AG04449 (cell line): Measurements from ENCODE around the gene SLC44A5.

Source experiments
- CTCF ChIA-PET: fragments of 350-600 bp; formaldehyde crosslinking; extraction: SDS; loops from one replicate; lab custom pipeline; 2021; ENCODE audit warnings: antibody characterized with exemption; lab: Yijun Ruan, JAX
- POLR2A ChIA-PET: fragments of 400-600, 350-600 bp; formaldehyde crosslinking; extraction: SDS; loops from one replicate; lab custom pipeline; 2020; ENCODE audit warnings: antibody characterized with exemption, inconsistent platforms; lab: Yijun Ruan, JAX
- DNase-seq: peaks from one replicate; pipeline ENCODE4 v3.0.0-alpha.2; 2010; ENCODE audit warnings: low read depth, low spot score
- H3K4me3 ChIP-seq: 2 replicates; pipeline ENCODE4 v1.5.1; 2011; ENCODE audit warnings: low read depth, mild to moderate bottlenecking, control low read depth, low read length
- CTCF ChIP-seq: IDR thresholded peaks from one replicate; pipeline ENCODE4 v1.5.1; 2011; ENCODE audit warnings: mild to moderate bottlenecking, moderate library complexity, low read length, control low read depth, inconsistent platforms; ENCODE audit not compliant: insufficient read depth; ENCODE audit errors: missing control alignments

Gene SLC44A5

GRCh38 chr1:75330624-75331023 lies 280.3 kb downstream of the SLC44A5 start:
- no peak overlapping the region for H3K4me3 ChIP-seq
- no peak for TF ChIP-seq CTCF
- ChIA-PET POLR2A (no interaction called here), CTCF (no interaction called here)
- DNase-seq: no peak

- H3K4me3 ChIP-seq: no peak overlapping the region
- ChIA-PET POLR2A (no interaction called here), CTCF (no interaction called here)
- no peak for DNase-seq
- no peak for TF ChIP-seq CTCF
Observed at GRCh38 chr1:75328691-75329090, 282.2 kb downstream of the SLC44A5 start.

GRCh38 chr1:75327395-75327794 lies 283.5 kb downstream of the SLC44A5 start:
- no peak for DNase-seq
- ChIA-PET POLR2A (no interaction called here), CTCF (no interaction called here)
- no peak overlapping the region for H3K4me3 ChIP-seq
- no peak for TF ChIP-seq CTCF

DNA sequence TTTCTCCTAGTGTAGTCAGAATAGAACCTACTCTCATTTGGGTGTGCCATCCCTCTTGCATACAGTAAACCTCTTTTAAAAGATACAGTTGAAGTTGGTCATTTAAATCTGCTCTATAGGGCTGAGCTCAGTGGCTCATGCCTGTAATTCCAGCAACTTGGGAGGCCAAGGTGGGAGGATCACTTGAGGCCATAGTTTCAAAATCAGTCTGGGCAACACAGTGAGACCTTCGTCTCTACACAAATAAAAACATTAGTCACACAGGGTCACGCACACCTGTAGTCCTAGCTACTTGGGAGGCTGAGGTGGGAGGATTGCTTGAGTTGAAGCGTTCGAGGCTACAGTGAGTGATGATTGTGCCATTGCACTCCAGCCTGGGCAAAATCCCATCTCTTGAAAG lies 292.9 kb downstream of the SLC44A5 start:
- ChIA-PET CTCF (no interaction called here), POLR2A (no interaction called here)
- H3K4me3 ChIP-seq: no peak overlapping the region
- no peak for TF ChIP-seq CTCF
- no peak for DNase-seq

- H3K4me3 ChIP-seq: no peak overlapping the region
- ChIA-PET CTCF (interaction anchor here (1.3 kb wide), 1 partner anchor 50 kb away, joined by 3 read pairs; no protein-coding TSS in a partner anchor), POLR2A (no interaction called here)
- no peak for TF ChIP-seq CTCF
- no peak for DNase-seq
Observed at GRCh38 chr1:75316230-75316629, 294.7 kb downstream of the SLC44A5 start.

GRCh38 chr1:75312620-75313019 lies 298.3 kb downstream of the SLC44A5 start:
- DNase-seq: no peak
- H3K4me3 ChIP-seq: no peak overlapping the region
- ChIA-PET CTCF (no interaction called here), POLR2A (no interaction called here)
- TF ChIP-seq CTCF: no peak
